CD4-positive, CD25-positive, alpha-beta regulatory T cell (primary cell): ENCODE results near the gene MMP3. TPM values are rescaled to one million over a fixed set of nuclear protein-coding genes. Genes with fewer than 3 reads are reported as not detected.
A peak's percentile ranks its signal among the peaks of the same experiment; 100 is the strongest.

Experiments
- ATAC-seq, 2 donors: fragments of 150-1000 bp; cut with Tn5 transposase; one replicate each; pipeline ENCODE4 v1.10.0; 2021; ENCODE audit warnings: low read depth in 2 of 2, moderate number of reproducible peaks in 2 of 2, moderate library complexity in 1 of 2
- DNase-seq, 3 donors: peaks; one replicate each; pipeline versions ENCODE4 v3.0.0 to v3.0.0-alpha.2; 2012 to 2022; ENCODE audit warnings: mixed read lengths in 1 of 3
- H3K27ac ChIP-seq: one replicate; pipeline ENCODE4 v1.7.0; 2013; ENCODE audit warnings: mild to moderate bottlenecking, low read length; ENCODE audit not compliant: insufficient read depth, poor library complexity, severe bottlenecking
- H3K27me3 ChIP-seq: one replicate; pipeline ENCODE4 v1.7.0; 2013; ENCODE audit warnings: low read length; ENCODE audit not compliant: control insufficient read depth, insufficient read depth
- H3K36me3 ChIP-seq: one replicate; pipeline ENCODE4 v1.7.0; 2013; ENCODE audit warnings: mild to moderate bottlenecking, low read length, moderate library complexity; ENCODE audit not compliant: control insufficient read depth, insufficient read depth
- H3K4me1 ChIP-seq: 2 replicates; pipeline ENCODE4 v1.7.0; 2013; ENCODE audit warnings: mild to moderate bottlenecking, low read length; ENCODE audit not compliant: insufficient read depth, control insufficient read depth, poor library complexity, severe bottlenecking
- H3K4me3 ChIP-seq: one replicate; pipeline ENCODE4 v1.7.0; 2013; ENCODE audit warnings: low read depth, mild to moderate bottlenecking, low read length, moderate library complexity
- H3K9me3 ChIP-seq, 2 experiments: 1 replicate in 1 of 2; 2 replicates in 1 of 2; pipeline ENCODE4 v1.7.0; 2013; ENCODE audit warnings: low read length in 2 of 2, mild to moderate bottlenecking in 1 of 2, moderate library complexity in 1 of 2; ENCODE audit not compliant: control insufficient read depth in 2 of 2
- H3K27ac Mint-ChIP-seq, 3 donors: one replicate each; pipeline ENCODE4 v1.8.0; 2020 to 2022; ENCODE audit warnings: mild to moderate bottlenecking in 3 of 3, mixed read lengths in 3 of 3, moderate library complexity in 2 of 3
- H3K27me3 Mint-ChIP-seq: one replicate; pipeline ENCODE4 v1.8.0; 2022; ENCODE audit warnings: mild to moderate bottlenecking, mixed read lengths
- H3K36me3 Mint-ChIP-seq: one replicate; pipeline ENCODE4 v1.8.0; 2020; ENCODE audit warnings: mixed read lengths
- H3K4me1 Mint-ChIP-seq, 4 donors: one replicate each; pipeline ENCODE4 v1.8.0; 2020 to 2022; ENCODE audit warnings: mixed read lengths in 4 of 4, mild to moderate bottlenecking in 1 of 4
- H3K4me3 Mint-ChIP-seq, 4 donors: one replicate each; pipeline ENCODE4 v1.8.0; 2020 to 2022; ENCODE audit warnings: mild to moderate bottlenecking in 4 of 4, mixed read lengths in 4 of 4, moderate library complexity in 3 of 4
- H3K9me3 Mint-ChIP-seq, 7 donors: one replicate each; pipeline ENCODE4 v1.8.0; 2020 to 2022; ENCODE audit warnings: mixed read lengths in 7 of 7, mild to moderate bottlenecking in 3 of 7, moderate library complexity in 2 of 7
- polyA plus RNA-seq, 4 donors: library from polyadenylated mRNA; unstranded; fragments of 300-500 nt; fragmentation: Illumina TruSeq; gene quantifications; one replicate each; pipeline ENCODE4 v1.2.3, GENCODE V29; 2021
- total RNA-seq: library from RNA; stranded (reverse); gene quantifications from one replicate; pipeline ENCODE4 v1.2.3, GENCODE V29; 2022

MMP3 gene
- total and polyA plus RNA-seq, 5 donors from 2014 or later, result not detected

DNA sequence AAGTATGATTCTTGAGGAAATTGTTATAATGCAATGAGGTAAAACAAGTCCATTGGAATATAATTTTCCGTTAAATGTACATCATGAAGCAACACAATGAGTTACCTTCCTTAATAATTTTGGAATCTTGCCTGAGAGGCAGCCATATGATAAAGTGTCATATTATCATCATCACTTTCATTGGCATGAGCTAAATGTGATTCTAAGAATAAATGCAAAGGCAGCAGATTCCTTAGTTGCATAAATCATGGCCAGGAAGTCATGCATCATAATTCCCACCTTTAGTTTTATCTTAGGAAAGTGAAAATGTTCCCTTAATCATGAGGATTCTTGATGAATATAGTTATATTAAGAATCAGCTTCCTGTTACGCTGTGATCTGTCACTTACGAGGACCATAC is 31.2 kb downstream of the MMP3 start:
- Mint-ChIP-seq H3K27me3 (no peaks in the 10 kb centered on the region), H3K9me3 (peaks cover 0 to 18% (median 2%) of the 10 kb centered on the region in 7 donors), H3K4me1 (no peaks in the 10 kb centered on the region), H3K27ac (no peak overlapping the region), H3K36me3 (no peaks in the 10 kb centered on the region), H3K4me3 (no peak overlapping the region)
- Histone ChIP-seq H3K4me1 (no peaks in the 10 kb centered on the region), H3K4me3 (no peak overlapping the region), H3K27ac (no peak overlapping the region), H3K27me3 (no peaks in the 10 kb centered on the region), H3K9me3 (no peaks in the 10 kb centered on the region), H3K36me3 (no peaks in the 10 kb centered on the region)
- ATAC-seq (no peak), DNase-seq (no peak)

DNA sequence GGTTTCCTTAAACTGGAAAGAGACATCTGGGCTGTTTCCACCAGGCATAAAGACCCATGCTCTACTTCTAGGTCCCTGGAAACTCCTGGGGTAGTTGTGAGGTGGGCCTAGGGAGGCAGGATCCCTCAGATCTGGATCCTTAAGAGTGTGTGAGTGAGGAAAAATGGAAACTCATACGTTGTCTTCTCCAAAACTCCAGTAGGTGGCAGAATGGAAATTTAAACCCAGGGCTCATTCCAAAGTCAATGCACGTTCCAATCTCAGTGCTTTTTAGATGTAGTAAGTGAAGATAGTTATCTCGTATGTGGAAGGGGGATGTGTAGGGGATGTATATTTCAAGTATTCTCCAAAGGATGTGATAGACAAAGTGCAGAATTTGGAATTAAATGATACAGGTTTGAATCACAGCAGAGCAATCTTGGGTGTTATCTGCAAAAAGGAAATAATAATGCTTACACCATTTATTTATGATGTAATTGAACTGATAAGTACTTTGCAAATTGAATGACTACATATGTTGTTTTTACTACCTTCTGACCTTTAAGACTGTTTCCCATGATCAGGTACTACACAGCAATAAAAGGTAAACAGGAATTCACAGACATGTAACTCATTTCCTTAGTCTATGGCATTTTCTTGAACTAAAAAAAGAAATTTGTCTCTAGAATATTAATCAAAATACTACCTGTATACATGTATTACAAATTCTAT is 32.3 kb downstream of the MMP3 start:
- H3K4me1 ChIP-seq, result no peaks in the 10 kb centered on the region
- Mint-ChIP-seq H3K36me3 (no peaks in the 10 kb centered on the region), H3K9me3 (peaks cover 0 to 10% (median 0%) of the 10 kb centered on the region in 7 donors), H3K4me1 (no peaks in the 10 kb centered on the region), H3K4me3 (no peak overlapping the region), H3K27ac (peak overlapping the region in 1 of 3 donors; percentile 10), H3K27me3 (no peaks in the 10 kb centered on the region)
- DNase-seq (no peak), ATAC-seq (no peak)
- H3K36me3 ChIP-seq, result no peaks in the 10 kb centered on the region
- no peak overlapping the region for H3K27ac ChIP-seq
- no peaks in the 10 kb centered on the region for H3K27me3 ChIP-seq
- H3K9me3 ChIP-seq, result no peaks in the 10 kb centered on the region
- H3K4me3 ChIP-seq, result no peak overlapping the region

DNA sequence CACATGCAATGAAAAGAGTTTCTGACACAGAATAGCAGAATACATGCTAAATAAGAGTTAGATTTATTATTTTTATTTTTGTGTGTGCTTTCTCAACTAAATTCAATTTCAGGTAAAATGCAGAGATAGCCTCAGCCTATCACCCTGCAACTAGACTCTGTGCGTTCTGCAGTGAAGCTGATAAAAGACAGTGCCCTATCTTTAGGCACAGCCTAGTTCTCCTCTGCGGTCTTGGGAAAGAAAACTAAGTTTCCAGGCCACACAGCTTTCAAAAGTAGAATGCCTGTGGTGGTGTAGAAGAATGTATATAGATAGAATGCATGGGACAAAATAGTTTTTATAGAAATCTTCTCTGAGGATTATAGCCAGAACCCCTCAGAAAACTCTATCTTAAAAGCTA is 33.4 kb downstream of the MMP3 start:
- H3K27me3 Mint-ChIP-seq, result peaks cover 6% of the 10 kb centered on the region
- Histone ChIP-seq H3K9me3 (no peaks in the 10 kb centered on the region), H3K4me3 (no peak overlapping the region), H3K27ac (no peak overlapping the region), H3K36me3 (no peaks in the 10 kb centered on the region), H3K4me1 (no peaks in the 10 kb centered on the region), H3K27me3 (no peaks in the 10 kb centered on the region)
- no peak overlapping the region for H3K27ac Mint-ChIP-seq
- ATAC-seq (no peak), DNase-seq (no peak)
- no peaks in the 10 kb centered on the region for H3K36me3 Mint-ChIP-seq
- peaks cover 0 to 5% (median 0%) of the 10 kb centered on the region in 7 donors for H3K9me3 Mint-ChIP-seq
- H3K4me1 Mint-ChIP-seq, result no peaks in the 10 kb centered on the region
- H3K4me3 Mint-ChIP-seq, result no peak overlapping the region

DNA sequence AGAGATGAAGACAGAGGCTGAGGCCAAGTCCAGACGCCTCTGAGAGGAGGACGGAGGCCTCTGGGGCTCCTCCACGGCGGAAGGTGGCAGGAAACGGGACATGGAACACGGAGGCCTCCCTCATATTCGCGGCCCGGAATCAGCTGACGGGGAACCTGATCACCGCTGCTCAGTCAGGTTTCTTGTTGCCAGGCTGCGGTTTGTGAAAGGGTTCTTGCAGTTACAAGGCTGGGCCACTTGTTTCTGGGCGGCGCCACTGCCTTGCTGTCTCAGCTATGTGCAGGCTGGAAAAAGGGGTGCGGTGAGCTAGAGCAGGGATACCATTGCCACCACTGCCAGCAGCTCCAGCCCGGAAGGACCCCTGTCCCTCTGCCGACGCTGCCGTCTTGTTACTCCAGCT is 35.5 kb downstream of the MMP3 start:
- no peak overlapping the region for H3K4me3 ChIP-seq
- Mint-ChIP-seq H3K4me1 (no peaks in the 10 kb centered on the region), H3K36me3 (no peaks in the 10 kb centered on the region), H3K27ac (no peak overlapping the region), H3K27me3 (peaks cover 6% of the 10 kb centered on the region), H3K4me3 (no peak overlapping the region), H3K9me3 (peaks cover 0 to 3% (median 0%) of the 10 kb centered on the region in 7 donors)
- no peaks in the 10 kb centered on the region for H3K4me1 ChIP-seq
- H3K27ac ChIP-seq, result no peak overlapping the region
- no peak for ATAC-seq
- no peaks in the 10 kb centered on the region for H3K36me3 ChIP-seq
- H3K27me3 ChIP-seq, result peaks cover 2% of the 10 kb centered on the region
- H3K9me3 ChIP-seq, result no peaks in the 10 kb centered on the region
- peak in 1 of 3 donors; percentile 10 for DNase-seq

DNA sequence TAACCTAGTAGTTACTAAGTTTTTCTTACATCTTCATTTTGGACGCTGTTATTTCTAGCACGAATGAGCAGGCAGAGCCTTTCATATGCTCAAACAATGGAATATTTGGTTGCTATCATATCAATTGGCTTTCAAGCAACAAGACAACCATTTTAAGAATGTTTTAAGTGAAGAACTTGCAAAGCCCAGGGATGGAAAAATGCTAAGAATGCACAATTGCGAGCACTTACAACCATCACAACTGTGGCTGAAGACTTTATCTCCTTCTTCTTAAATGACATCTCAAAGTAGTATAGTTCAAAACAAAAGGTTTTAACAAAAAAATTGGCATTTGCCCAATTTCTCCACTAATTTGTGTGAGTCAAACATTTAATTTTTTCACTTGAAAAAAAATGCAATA is 37.1 kb downstream of the MMP3 start:
- DNase-seq (no peak), ATAC-seq (no peak)
- Histone ChIP-seq H3K36me3 (no peaks in the 10 kb centered on the region), H3K9me3 (no peaks in the 10 kb centered on the region), H3K27ac (no peak overlapping the region), H3K4me3 (no peak overlapping the region), H3K27me3 (peaks cover 2% of the 10 kb centered on the region), H3K4me1 (no peaks in the 10 kb centered on the region)
- H3K27me3 Mint-ChIP-seq, result peaks cover 6% of the 10 kb centered on the region
- H3K36me3 Mint-ChIP-seq, result no peaks in the 10 kb centered on the region
- no peaks in the 10 kb centered on the region for H3K4me1 Mint-ChIP-seq
- H3K4me3 Mint-ChIP-seq, result no peak overlapping the region
- peaks cover 0 to 3% (median 0%) of the 10 kb centered on the region in 7 donors for H3K9me3 Mint-ChIP-seq
- H3K27ac Mint-ChIP-seq, result no peak overlapping the region

DNA sequence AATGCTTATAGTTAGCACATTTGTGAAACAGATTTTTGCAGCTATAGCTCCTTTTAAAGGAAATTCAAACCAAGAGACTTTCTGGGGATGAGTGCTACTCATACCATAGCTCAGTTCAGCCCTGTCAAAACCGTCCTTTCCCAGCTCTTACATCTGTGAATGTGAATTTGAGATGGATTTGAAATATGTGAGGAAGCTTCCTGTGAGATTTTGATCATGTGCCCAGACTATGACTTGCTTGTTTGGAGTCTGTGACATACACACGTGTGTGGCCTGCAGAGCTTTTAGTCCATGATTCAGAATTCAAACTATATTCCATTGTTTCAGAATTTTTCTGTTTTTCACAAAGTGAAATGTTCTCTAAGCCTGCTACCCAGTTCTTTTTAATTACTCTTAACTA is 41.1 kb downstream of the MMP3 start:
- H3K4me1 ChIP-seq, result no peaks in the 10 kb centered on the region

DNA sequence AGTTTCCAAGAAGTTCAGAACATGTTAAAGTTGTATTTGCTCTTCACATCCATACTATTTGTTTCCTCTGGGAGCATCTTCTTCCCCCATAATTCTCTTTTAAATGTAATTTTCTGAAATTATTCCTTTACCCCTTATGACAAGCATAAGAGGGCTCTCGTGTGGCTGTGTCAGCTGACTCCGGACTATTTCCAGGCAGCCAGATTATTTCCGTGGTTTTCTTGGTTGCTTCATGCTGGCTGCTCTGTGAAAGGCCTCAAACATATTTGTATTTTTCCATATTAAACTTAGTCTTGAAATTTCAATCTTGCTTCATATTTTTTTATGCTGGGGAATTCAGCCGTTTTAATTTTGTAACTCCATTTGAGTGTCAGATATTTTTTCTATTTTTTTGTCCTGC is 42.6 kb downstream of the MMP3 start:
- H3K4me1 Mint-ChIP-seq, result no peaks in the 10 kb centered on the region
- ATAC-seq, result no peak

More for the DNA sequence above, 41.1 kb downstream of the MMP3 start:
- ATAC-seq (no peak), DNase-seq (no peak)
- H3K4me1 Mint-ChIP-seq, result no peaks in the 10 kb centered on the region
- H3K36me3 ChIP-seq, result no peaks in the 10 kb centered on the region
- H3K4me3 ChIP-seq, result no peak overlapping the region
- no peaks in the 10 kb centered on the region for H3K36me3 Mint-ChIP-seq
- no peak overlapping the region for H3K4me3 Mint-ChIP-seq
- H3K27me3 Mint-ChIP-seq, result peaks cover 6% of the 10 kb centered on the region
- H3K9me3 Mint-ChIP-seq, result peaks cover 0 to 3% (median 0%) of the 10 kb centered on the region in 7 donors
- no peak overlapping the region for H3K27ac ChIP-seq
- H3K27ac Mint-ChIP-seq, result no peak overlapping the region
- no peaks in the 10 kb centered on the region for H3K9me3 ChIP-seq
- H3K27me3 ChIP-seq, result peaks cover 2% of the 10 kb centered on the region

DNA sequence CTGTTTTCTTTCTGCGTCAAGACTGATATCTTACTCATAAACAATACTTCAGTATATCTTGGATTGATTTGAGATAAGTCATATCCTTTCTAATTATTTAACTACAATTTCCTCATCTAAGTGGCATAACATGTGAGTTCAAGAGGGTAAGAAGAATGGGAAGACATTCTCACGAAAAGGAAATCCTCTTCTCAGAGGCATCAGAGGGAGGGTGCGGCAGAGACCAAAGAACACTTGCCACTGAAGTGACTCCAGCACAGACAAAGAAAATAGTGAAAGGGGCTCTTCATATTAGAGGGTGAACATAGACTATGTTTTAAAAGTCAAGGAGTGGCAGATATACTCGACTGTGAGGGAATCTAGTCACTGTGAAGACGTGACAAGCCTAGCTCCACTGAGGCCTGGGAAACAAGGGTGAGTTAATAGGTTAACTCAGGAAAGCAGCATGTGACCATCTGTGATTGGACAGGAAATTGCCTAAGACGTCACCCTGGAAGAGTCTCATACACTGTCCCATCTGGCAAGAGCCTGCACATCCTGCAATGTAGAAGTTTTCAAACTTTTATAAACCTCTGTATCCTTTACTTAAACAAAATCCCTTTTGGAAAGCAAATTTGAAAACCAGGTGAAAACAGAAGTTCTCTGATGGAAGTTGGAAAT is 43.6 kb downstream of the MMP3 start:
- H3K27ac Mint-ChIP-seq, result no peak overlapping the region
- DNase-seq (no peak), ATAC-seq (no peak)
- Histone ChIP-seq H3K4me3 (no peak overlapping the region), H3K9me3 (no peaks in the 10 kb centered on the region), H3K27me3 (peaks cover 2% of the 10 kb centered on the region), H3K27ac (no peak overlapping the region), H3K36me3 (no peaks in the 10 kb centered on the region), H3K4me1 (no peaks in the 10 kb centered on the region)
- H3K4me1 Mint-ChIP-seq, result no peaks in the 10 kb centered on the region
- no peaks in the 10 kb centered on the region for H3K27me3 Mint-ChIP-seq
- H3K36me3 Mint-ChIP-seq, result no peaks in the 10 kb centered on the region
- H3K4me3 Mint-ChIP-seq, result no peak overlapping the region
- H3K9me3 Mint-ChIP-seq, result peaks cover 0 to 1% (median 0%) of the 10 kb centered on the region in 7 donors

More for the DNA sequence above, 42.6 kb downstream of the MMP3 start:
- DNase-seq, result no peak
- Histone ChIP-seq H3K4me1 (no peaks in the 10 kb centered on the region), H3K4me3 (no peak overlapping the region), H3K9me3 (no peaks in the 10 kb centered on the region), H3K36me3 (no peaks in the 10 kb centered on the region), H3K27me3 (peaks cover 2% of the 10 kb centered on the region), H3K27ac (no peak overlapping the region)
- Mint-ChIP-seq H3K27ac (no peak overlapping the region), H3K4me3 (no peak overlapping the region), H3K36me3 (no peaks in the 10 kb centered on the region), H3K9me3 (peaks cover 0 to 3% (median 0%) of the 10 kb centered on the region in 7 donors), H3K27me3 (peaks cover 3% of the 10 kb centered on the region)
